Fibroblast of skin of right quadriceps (primary cell): ENCODE measurements around the gene ERBIN.
"Not testable (repeated sequence)": the region's sequence is repeated elsewhere in the genome, so short reads cannot be mapped to it uniquely, and the experiment has no call there.

Experiments
- DNase-seq: peaks from one replicate; pipeline ENCODE4 v3.0.0-alpha.2; 2013

ERBIN gene

DNA sequence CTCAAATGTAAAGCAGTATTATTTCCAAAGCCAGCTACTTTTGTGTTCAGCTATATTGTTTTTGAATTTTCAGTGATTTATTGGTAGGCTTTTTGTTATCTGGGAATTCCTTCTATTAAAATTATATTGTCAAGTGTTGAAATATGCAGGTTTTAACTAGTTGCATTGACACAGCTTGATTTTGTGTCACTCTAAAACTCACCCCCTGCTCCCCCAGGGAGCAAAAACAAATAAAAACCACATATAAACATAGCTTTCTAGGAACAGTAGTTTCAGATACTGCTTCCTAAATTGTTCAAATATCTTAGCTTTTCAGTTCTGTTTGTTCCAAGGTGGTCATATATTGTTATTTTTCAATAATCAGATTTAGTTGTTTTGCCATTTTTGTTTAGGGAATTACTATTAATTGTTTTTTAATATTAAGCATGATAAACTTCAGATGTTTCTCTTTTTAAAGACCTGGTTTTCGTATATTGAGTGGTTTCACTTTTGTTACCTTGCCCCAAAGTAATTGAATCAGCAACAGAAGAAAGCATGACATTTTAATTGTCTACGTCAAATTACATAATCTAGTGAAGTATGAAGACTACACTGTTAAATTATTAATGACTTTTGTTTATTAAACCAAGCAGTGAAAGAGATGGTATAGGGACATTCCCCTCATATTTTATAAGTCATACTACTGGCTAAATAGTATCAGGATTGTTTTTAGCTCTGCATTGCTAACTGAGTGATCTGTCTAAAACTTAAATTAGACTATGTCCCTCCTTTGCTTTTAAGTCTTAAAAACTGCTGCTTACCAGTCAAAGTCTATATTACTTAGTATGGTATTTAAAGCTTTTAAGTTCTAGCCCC lies 43.4 kb downstream of the ERBIN start:
- DNase-seq = no peak

DNA sequence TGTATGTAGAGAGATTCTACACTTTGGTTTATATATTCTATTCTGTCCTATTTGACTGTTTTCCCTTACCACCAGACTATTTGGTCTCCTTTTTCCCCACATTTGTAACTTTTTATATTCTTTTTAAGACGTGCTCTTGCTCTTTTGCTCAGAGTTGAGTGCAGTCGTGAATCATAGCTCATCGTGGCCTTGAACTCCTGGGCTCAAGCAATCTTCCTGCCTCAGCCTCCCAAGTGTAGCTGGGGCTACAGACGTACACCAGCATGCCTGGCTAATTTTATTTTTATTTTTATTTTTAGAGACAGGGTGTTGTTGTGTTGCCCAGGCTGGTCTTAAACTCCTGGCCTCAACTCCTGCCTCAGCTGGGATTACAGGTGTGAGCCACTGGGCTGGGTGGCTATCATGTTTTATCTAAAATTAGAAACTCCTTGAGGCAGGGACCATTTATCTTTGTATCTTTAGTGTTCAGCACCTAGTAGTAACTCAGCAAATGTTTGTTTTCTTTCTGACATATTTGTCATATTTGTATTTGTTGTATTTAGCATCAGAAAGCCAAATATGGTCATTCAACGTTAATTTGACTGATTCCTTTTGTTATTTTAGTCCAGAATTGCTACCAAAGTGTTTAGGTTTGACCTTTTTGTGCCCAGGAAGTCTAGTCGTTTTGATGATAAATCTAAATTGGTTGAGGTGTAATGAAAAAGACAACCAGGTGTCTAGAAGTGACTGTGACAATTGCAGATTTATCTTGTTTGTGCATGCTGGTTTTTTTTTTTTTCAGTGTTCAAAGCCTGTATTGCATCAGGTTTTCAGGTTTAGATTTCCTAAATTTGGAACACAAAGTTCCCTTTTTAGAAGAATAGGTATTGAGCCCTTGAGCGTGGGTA lies 44.3 kb downstream of the ERBIN start:
- no peak for DNase-seq

DNA sequence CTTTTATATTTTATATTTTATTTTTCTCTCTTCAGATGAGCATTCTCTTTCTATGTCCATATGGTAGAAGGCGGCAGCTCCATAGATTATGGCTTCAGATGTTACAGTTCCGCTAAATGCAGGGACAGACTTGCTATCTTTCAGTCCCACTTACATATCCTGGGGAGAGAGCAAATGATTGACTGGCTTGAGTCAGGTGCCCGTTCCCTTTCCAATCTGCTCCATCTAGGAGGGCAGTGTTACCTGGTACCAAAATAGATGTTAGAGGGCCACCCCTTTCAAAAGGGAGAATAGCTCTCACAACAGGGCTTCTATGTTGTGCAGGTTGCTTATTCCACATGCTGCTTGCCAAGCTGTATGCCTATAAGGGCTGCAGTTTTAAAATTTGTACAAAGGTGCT lies 45.3 kb downstream of the ERBIN start:
- DNase-seq = no peak

DNA sequence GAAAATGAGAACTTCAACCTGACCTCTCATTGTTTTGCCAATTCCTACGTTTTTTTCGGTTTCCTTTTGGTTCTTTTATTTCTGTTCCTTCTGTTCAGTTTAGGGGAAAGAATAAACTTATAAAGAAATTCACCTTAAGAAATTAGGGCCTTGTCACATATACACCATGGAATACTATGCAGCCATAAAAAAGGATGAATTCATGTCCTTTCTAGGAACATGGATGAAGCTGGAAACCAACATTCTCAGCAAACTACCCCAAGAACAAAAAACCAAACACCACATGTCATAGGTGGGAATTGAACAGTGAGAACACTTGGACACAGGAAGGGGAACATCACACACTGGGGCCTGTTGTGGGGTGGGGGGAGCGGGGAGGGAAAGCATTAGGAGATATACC lies 46.5 kb downstream of the ERBIN start:
- not testable (repeated sequence) for DNase-seq

DNA sequence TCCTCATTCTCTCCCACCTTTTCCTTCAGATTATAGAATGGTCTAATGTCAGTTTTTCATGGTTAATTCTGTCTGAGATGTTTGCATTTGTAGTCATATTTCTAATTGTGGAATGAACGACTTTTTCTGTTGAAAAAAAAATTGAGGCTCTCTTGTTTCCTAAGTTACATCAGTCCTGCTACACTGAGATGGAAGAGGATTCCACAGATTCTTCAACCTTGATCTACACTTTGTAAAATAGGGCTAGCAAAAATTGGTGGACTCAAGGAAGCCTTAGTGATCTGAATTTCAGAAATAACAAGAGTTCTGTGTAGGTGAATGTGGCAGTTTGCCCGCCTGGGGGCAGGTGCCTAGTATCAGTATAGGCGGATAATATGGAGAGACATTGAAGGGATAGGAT lies 51.9 kb downstream of the ERBIN start:
- DNase-seq = no peak

DNA sequence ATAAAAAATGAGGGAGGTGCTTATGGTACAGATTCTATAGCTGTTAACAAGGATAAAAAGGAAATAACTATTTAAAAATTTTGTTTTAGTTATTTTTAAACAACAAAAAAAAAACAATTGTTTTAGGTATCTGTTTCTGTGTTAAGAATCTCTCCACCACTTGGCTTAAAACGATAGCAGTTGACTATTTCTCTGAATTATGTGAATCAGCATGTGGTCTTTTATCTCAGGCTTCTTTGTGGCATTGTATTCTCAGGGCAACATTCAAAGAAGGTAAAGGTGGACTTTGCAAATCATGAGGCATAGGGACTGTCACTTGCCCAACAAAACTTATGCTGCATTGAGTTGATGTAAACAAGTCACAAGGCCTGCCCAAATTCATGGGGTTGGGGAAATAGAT lies 55.2 kb downstream of the ERBIN start:
- no peak for DNase-seq

DNA sequence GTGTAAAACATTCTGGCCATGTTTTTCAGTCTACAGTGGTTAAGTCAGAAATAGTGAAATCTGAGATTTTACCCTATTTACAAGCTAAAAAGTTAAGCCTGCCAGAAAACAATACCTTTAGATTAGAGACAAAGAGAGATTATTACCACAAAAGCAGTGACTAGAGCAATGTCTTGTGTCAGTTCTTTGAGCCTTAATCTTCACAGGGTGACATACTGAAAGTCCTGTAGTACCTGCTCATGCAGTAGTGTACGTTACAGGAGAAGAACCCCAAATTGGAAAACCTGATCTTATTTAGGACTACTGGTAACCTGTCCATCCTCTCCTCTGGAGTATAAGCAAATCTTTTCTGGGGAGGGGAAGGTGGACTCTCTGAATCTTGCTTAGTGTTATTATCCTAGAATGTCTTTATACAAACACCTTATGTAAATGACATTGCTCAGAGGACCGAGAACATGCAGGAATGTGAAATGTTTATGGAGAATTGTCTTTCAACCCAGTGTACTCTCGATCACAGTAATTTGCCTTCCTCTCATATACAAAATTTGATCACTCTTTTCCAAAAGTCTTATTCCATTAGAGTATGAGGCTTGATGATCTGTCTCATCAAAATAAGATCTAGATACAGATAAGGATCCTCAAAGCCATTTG lies 55.7 kb downstream of the ERBIN start:
- DNase-seq = no peak

DNA sequence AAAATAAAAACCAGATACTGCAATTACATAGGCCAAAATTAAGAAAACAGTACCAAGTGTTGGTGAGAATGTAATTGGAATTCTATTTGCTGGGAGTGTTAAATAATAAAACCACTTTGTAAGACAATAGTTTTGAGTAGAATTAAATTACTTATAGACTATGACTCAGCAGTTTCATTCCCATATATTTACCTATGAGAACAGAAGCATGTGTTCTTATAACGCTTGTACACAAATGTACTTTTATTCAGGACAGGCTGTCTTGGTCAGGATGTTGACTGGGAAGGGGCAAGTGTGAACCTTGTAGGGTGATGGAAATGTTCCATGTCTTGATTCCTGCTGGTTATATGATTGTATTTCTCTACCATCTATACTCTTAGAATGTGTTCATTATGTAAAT lies 56.3 kb downstream of the ERBIN start:
- DNase-seq = no peak

DNA sequence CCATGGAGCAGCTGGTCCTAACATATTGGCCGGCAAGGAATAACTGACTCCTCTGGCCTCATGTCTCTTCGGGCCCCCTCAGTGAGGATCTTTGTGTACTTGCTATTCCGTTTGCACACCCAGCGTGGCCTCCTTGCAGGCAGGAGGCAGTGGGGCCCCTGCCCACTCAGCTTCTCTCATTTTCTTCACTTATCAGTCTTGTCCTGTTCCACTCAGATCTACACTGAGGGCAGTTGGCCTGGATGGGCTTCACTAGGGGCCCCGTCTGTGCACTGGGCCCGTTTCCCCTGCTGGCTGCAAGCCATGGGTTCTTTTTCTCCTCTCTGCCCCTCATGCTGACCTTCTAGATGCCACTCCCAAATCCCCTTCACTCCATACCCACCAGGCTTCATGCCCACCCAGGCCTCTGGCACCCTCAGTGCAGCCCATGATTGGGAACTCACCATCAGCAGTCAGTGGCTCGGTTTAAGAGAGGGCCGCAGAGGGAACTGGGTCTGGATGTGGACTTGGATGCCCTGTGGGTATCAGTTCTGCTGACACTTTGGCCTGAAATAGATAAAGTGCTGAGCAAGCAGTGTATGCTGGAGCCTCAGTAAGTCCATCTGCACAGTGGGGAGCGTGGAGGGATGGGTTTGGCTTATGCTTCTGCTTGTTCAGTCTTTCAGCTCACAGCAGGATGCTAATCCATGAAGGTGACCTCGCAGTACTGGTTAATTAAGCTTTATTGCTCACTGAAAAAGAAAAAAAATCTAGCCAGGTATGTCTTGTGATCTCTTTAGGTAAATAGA lies 57.9 kb downstream of the ERBIN start:
- DNase-seq = no peak

DNA sequence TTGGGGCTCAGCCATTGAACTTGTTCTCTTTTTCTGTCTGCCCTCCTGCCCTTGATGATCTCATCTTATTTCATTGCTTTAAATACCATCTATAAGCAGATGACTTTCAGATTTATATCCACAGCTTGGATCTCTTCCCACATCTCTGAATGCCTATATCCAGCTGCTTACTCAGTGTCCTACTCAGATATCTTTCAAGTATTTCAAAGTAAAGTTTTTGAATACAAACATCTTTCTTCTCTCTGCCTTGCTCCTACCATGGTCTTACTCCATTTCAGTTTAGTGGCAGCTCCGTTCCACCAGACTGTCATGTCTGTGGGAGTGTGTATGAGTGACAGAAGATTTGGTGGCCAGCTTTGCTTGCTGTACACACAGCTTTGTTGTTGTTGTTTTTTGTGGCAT lies 59.7 kb downstream of the ERBIN start:
- DNase-seq = peak; percentile 88

DNA sequence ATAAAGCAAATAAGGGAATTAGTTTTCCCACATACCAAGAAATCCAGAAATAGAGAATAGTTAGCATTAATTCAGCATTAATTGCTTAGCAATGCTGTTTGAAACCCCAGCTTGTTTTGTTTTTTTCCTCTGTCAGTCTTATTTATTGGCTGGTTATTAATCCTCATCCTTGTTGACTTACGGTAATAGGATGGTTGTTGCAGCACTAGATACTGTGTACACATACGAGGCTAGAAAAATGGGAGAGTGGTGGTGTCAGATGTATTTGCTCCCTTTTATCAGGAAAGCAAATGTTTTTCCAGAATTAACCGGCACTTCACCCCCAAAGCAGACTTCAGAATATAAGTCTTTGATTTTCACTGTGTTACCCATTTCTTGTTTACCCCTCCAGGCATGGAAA lies 60.4 kb downstream of the ERBIN start:
- DNase-seq = no peak

DNA sequence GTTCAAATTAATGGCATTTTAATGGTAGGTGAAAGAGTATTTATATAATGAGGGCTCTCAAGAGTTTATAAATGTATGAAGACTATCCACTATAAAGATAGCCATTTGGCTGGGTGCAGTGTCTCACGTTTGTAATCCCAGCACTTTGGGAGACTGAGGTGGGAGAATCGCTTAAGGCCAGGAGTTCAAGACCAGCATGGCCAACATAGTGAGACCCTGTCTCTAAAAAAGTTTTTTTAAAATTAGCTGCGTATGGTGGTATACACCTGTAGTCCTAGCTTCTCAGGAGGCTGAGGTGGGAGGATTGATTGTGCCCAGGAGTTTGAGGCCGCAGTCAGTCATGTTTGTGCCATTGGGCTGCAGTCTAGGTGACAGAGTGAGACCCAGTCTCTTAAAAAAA lies 61.6 kb downstream of the ERBIN start:
- DNase-seq = no peak

DNA sequence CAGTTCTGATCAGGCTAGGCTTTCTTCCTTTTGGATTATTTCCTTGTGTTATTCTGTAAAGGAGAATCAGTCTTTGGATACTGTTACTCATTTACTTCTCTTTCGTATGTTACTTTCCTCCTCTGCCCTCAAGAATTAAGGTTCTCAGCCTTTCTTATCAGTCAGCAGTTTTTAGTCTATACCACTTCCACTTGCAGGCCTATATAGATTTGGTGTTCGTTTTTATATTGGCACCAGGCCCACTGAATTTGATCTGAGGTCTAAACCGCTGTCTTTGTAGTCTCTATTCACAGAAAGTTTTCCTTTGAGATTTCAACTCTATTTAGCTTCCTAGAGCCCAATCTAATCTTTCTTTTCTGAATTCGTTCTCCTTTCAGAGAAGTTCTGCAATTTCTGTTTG lies 62.8 kb downstream of the ERBIN start:
- no peak for DNase-seq

DNA sequence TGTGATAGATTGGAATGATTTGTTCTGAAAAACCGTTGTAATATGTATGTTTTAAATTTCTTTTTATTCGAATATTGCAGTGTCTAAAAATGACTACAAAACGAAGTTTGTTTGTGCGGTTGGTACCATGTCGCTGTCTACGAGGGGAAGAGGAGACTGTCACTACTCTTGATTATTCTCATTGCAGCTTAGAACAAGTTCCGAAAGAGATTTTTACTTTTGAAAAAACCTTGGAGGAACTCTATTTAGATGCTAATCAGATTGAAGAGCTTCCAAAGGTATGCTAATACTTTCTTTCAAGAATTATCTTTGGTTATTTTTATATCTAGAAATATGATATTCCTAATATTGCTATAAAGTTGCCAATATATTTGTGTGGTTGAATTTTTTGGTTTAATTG lies 66.3 kb downstream of the ERBIN start:
- no peak for DNase-seq

DNA sequence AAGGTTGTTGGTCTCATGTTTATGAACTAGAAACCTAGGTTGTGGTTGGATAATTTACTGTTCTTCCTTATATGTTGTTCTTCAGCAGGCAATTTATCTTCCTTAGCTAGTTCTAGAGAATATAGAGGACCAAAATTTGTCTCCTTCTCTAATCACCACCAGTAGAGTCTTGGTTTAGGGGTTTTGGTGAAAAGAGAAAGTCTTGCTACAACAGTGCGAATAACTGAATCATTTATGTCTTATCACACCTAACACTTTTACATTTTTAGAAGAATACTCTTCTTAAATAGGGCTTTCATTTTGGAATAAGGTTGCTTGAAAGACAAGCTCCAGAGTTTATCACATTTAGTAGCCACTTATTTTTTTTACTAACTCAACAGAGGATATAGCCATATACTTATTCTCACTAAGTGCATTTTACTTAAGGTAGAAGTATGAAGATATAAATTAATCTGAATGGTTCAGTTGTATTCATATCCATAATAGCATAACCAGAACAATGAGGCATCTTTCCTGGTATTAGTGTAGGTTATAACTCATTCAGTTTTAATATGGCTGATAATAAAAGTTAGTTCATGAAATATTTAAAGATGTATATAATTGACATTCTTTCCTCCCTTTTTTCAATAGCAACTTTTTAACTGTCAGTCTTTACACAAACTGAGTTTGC lies 67.9 kb downstream of the ERBIN start:
- no peak for DNase-seq

DNA sequence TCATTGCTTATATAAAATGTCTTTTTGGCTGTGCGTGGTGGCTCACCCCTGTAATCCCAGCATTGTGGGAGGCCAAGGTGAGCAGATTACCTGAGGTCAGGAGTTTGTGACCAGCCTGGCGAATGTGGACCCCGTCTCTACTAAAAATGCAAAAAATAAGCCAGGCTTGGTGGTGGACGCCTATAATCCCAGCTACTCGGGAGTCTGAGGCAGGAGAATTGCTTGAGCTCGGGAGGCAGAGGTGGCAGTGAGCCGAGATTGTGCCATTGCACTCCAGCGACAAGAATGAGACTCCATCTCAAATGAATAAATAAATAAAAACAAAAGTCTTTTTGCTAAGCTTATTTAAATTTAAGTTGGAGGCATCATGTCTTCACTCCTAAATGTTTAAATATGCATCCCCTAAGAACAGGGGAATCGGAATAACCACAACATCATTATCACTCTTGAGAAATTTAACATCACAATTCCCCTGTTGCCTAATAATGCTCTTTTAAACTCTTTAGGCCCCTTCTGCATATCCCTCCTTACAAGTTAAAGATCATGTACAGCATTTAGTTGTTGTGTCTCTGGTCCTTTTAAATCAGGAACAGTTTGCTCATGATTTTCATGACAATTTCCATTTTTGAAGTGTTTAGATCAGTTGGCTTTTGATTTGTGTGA lies 72.8 kb downstream of the ERBIN start:
- no peak for DNase-seq

DNA sequence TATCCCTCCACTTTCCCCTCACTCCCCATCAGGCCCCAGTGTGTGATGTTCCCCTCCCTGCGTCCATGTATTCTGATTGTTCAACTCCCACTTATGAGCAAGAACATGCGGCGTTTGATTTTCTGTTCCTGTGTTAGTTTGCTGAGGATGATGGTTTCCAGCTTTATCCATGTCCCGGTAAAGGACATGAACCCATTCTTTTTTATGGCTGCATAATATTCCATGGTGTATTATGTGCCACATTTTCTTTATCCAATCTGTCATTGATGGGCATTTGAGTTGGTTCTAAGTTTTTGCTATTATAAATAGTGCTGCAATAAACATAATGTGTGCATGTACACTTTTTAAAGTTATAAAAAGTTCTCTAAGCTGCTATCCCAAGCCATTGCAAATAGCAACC lies 75.6 kb downstream of the ERBIN start:
- DNase-seq = no peak

DNA sequence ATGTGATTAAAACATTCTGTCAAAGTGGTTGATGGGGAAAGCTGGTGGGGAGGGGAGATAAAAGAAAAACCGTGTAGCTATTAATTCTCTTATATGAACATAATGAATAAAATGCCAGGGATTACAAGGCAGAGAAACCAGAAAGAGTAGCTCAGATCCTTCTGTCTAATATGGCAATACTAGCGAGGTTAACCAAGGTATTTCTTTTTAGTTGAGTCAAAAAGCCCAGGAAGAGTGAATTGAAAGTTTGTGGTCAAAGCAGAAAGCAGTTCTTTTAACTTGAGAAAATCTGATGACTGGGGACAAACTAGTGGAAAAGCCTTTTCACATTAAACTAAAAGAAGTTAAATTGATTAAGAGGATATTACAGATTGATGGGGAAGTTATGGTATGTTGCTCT lies 76.0 kb downstream of the ERBIN start:
- DNase-seq = no peak

DNA sequence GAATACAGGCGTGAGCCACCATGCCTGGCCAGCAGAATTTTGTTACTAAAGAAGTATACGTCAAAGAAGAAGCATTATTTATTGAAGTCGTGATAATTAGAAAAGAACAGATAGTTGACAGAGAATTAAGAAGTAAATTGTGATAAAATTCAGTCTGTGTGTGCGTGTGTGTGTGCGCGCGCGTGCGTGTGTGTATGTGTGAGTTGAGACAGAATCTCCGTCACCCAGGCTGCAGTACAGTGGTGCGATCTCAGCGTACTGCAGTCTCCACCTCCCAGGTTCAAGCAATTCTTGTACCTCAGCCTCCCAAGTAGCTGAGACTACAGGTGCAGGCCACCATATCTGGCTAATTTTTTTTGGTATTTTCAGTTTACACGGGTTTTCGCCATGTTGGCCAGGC lies 77.8 kb downstream of the ERBIN start:
- no peak for DNase-seq

DNA sequence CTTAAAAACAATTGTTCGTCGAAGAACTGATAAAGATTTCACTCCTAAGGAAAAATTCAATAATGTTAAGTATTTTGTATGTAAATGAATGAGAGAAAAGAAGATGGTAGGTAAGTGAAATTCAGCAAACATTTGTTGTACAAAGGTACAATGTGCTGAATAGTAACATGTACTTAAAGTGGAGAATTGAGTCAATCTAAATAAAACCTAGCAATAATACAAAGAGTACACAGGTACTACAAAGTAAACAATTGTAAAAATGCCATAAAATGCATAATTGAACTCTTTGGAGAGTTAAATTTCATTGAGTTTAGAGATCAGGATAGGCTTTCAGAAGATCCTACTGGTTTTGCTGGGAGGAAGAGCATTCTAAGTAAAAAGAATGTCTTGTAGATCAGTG lies 82.9 kb downstream of the ERBIN start:
- DNase-seq = no peak

DNA sequence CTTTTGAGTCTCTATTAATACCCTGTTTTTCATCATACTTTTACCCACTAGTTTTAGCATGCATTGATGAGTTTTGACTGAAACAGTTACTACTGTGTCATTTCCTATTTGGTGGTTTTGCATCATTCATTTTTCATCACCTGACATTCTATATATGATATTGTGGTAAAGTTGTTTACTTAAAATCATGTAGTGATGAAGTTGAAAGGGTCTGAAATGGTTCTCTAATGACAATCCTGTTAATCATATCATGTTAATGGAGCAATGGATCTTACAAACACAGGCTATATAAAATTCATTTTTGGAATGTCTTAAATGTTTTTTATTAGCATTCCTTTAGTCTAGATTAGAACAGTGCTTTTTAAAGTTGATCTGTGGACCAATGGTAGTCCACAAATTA lies 84.1 kb downstream of the ERBIN start:
- DNase-seq = peak; percentile 41

DNA sequence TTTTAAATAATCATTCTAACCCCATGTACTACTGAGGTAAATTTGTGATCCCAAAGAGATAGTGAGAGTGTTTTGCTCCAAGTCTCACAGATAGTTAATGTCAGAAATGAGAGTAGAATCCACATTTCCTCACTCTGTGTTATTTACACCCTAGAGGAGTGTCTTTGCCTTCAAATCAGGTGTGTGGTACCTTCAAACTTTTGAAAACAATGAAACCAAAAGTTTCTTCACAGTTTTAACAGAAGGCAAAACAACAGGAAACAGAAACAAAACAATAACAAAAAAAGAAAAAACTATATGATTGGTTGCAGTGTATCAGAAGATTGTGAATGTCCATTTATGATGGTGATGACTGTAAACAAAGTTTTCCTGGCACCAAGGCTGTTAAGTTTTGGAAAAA lies 85.9 kb downstream of the ERBIN start:
- DNase-seq = no peak
